Mesenteric fat pad (tissue), 1 donor: ENCODE measurements around the gene XXYLT1. TPM values are rescaled to one million over a fixed set of nuclear protein-coding genes. Genes with fewer than 3 reads are reported as not detected.

Experiments
- DNase-seq: peaks from one replicate; pipeline ENCODE4 v3.0.0-alpha.2; 2020; ENCODE audit warnings: low spot score
- total RNA-seq: library from RNA; stranded (reverse); fragmentation: NEBNext Ultra II Directional; extraction: Animal tissue kit (Norgen Biotek cat#: 25700); gene quantifications from one replicate; pipeline ENCODE4 v1.2.1, GENCODE V29; 2021
- donor health status: DM: yes; HTN: yes; CAD: no.

The XXYLT1 gene
- total RNA-seq, 1 donor from 2014 or later = 17.0 TPM

DNA sequence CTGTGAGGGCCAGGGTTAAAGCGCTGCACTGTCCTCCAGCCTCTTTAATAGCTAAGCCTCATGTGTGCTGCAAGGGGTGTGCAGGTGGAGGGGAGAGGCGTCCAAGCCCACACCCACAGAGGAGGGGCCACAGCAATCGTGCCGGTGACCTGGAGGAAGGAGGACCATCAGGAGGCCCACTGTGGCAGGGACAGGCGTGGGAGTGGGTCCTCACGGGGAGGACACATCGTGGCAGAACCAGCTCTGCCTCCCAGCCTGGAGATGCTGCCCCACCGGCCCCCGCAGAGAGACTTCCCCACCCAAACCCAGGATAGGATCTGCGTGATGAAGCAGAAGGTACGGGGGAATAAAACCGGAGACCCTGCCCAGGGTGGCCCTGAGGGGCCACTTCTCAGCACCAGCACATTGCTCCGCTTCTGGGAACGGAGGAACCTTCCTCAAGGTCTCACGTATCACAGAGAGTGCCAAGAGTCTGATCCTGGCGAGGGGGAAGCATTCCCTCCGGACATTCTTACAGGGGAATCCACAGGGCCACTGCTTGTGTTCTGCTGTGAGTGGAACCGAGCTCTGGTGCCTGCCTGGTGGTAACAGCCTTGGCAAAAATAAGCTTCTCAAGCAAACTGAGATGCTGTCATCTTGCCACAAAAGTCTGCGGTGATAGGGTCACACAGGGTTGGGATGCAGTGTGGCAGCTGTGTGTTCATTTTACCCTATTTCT lies 199.8 kb downstream of the XXYLT1 start:
- no peak for DNase-seq

DNA sequence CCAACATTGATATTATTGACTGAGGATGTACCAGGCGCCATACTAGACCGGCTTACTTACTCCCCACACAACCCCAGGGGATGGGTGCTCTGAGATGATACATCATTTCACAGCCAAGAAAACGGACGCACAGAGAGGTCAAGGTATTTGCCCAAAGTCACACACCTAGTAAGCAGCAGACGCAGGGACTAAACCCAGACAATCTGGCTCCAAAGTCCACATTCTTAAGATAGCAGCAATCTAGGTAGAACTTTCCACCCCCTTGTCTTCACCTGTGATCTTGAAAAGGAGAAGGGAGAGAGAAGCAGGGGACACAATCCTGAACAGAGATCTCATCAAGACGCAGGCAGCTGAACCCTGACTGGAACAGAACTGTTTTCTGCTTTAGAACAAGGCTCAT lies 200.6 kb downstream of the XXYLT1 start:
- no peak for DNase-seq

DNA sequence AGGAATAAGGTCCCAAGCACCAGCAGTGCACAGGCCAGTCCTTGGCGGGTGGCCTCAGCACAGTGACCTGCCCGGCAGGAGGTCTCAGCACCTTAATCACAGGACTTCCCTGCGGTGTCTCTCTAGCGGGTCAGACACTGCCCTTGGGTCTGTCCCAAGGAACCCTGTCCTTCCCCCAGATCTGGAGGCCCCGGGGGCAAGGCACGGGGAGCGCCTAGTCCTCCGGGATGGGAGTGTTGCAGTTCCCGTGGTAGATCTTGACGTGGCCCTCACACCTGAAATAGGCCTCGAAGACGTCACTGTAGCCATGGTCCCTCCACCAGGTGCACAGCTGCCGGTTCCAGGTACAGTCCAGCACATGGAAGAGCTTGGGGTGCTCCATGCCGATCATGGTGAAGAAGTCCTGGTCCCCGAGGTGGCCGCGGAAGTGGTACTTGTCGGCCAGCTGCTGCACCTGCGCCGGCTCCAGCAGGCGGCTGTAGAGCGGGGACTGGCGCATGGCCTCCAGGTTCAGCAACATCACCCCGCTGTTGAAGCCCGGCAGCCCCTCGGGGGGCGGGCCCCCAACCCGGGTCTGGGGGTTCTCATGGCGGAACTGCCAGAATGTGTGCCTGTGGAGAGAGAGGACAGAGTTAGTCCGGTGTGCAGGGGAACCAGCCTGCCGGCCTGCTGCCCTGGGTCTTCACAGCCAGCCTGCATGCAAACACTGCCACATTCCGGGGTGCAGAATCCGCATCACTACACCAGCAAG lies 201.3 kb downstream of the XXYLT1 start:
- no peak for DNase-seq

DNA sequence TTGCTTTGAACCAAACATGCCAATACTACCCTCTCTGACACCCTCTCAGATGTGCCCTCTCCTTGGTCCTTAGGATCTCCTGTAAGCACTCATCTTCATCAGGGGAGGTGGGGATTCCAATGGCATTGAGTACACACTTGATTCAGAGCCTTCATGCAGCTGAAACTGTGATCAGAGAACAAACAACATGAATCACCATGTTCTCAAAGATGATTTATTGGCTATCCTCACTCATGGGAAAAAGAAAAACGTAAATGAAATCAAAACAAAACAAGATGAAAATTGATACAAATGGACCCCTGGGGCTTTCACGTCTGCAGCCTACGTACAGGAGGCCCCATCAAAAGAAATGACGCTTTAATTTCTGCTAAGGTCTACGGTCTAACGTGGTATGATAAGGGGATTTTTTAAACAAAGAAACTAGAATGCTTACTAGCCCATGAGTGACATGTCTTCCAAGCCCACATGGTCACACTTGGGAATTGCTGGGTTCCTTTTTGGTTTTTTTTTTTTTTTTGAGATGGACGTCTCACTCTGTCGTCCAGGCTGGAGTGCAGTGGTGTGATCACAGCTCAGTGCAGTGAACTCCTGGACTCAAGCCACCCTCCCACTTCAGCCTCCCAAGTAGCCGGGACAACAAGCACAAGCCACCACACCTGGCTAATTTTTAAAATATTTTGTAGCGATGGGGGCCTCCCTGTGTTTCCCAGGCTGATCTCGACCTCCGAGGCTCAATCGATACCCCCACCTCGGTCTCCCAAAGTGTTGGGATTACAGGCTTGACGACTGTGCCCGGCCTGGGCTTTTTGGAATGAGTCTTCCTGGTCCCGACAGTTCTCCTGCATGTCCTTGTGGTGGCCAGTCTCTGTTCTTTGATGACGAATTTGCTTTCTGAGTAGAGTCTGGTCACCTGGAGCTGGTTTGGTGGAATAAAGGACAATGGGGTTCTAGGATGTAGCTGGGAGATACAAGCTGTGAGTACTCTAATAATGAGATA lies 202.6 kb downstream of the XXYLT1 start:
- no peak for DNase-seq

DNA sequence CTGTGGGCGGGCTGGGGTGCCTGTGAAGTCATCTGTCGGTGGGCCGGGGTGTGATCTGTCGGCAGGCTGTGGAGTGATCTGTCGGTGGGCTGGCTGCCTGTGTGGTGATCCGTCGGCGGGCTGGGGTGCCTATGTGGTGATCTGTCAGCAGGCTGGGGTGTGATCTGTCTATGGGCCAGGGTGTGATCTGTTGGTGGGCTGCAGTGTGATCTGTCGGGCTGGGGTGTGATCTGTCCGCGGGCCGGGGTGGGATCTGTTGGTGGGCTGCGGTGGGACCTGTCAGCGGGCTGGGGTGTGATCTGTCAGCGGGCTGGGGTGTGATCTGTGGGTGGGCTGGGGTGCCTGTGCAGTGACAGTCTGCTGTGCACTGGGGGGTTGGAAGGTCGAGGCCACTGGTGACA lies 204.5 kb downstream of the XXYLT1 start:
- no peak for DNase-seq

DNA sequence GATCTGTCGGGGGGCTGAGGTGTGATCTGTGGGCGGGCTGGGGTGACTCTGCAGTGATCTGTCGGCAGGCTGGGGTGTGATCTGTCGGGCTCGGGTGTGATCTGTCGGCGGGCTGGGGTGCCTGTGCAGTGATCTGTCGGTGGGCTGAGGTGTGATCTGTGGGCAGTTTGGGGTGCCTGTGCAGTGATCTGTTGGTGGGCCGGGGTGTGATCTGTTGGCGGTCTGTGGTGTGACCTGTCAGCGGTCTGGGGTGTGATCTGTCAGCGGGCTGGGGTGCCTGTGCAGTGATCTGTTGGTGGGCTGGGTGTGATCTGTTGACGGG lies 205.1 kb downstream of the XXYLT1 start:
- no peak for DNase-seq

DNA sequence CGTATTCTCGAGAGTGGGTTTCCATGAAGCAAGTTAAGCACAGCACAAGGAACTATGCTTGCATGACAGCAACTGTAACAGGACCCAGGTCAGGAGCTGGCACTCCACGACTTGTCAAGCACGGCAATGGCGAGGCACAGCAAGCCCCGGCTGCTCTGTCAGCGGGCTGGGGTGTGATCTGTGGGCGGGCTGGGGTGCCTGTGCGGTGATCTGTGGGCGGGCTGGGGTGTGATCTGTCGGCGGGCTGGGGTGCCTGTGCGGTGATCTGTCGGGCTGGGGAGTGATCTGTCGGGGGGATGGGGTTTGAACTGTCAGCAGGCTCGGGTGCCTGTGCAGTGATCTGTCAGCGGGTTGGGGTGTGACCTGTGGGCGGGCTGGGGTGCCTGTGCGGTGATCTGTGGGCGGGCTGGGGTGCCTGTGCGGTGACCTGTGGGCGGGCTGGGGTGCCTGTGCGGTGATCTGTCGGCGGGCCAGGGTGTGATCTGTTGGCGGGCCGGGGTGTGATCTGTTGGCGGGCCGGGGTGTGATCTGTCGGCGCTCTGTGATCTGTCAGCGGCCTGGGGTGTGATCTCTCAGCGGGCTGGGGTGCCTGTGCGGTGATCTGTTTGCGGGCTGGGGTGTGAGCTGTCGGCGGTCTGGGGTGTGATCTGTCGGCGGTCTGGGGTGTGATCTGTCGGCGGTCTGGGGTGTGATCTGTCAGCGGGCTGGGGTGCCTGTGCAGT lies 205.7 kb downstream of the XXYLT1 start:
- no peak for DNase-seq

DNA sequence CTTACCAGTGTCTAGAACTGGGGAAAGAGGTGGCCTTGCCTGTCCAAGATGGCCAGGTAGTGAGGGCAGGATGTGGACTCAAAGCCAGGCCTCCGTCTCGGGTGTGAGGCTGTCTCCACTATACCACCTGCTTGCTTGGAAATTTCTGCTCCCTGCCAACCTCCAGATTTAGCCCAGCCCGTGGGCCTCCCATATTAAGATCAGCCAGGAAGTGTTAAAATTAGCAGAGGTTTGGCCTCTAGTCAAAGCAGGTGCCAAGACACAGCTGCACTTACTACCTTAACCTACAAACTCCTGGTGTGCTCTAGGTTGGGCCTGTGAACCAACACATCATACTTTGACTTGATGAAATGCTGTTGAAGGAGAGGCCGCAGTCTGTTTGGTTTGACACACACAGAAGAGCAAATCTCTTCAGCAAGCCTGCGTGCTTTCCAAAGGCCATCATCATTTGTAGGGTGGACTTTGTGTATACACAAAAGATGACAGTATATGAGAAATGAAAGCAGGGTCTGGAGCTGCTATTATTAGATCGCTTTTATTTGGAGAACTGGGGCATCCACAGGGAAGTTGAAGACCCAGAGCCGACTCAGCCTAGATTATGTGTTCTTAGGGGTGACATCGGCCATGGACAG lies 206.5 kb downstream of the XXYLT1 start:
- DNase-seq = no peak

DNA sequence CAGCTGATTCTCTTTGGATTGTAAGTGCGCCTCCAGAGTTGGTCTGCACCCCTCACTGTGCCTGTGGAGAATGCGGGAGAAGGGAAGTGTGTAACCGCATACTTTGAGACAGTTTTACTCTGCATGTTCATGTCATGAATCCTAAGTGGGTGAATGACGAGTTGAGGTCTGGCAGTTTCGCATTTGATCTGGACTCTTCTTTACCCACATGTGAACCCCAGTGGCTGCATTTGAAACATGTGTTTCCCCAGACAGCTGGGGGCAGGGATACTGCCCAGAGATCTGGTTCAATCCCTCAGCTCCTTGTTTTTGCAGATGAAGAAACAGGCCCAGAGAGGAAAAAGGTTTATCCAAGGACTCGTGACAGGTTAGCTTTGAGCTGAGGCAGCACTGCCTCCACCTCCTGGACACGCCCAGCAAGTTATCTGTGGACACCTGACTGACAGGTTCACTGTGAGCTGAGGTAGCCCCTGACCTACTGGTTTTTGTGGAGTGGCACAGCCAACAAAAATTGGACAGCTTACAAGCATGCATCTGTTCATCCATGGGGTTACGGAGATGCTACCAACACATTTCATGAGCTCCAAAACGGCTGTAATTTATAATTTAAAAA lies 207.3 kb downstream of the XXYLT1 start:
- DNase-seq = no peak

DNA sequence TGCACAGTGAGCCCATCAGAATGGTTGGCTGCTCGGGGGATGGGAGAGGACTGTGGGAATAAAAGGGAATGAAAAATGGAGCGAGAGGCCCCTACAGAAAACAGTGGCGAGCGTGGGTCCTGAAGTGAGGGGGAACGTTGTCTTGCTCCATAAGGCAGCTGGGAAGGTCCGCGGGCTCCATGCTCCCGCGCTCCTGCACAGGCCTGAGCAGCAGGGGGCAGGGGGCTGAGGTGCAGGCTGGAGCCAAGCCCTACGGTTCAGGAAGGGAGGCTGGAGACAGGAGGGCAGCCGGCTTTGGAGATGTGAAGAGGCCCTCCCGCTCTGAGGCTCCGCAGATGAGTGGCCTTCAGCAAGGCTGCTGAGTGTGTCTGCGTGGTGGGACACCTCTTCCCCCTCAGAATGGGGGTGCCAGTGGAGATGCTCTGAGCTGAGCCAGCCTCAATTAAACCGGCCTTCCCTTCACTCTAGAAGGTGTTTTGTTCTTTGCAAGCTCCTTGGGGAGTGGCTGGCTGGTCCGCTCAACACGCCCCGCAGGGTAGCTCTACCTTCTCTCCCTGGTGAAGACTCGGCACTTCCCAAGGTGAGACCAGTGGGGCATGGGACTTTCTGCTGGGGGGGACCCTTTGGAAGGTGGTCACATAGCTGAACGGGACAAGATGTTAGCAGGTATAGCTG lies 208.0 kb downstream of the XXYLT1 start:
- DNase-seq = no peak

DNA sequence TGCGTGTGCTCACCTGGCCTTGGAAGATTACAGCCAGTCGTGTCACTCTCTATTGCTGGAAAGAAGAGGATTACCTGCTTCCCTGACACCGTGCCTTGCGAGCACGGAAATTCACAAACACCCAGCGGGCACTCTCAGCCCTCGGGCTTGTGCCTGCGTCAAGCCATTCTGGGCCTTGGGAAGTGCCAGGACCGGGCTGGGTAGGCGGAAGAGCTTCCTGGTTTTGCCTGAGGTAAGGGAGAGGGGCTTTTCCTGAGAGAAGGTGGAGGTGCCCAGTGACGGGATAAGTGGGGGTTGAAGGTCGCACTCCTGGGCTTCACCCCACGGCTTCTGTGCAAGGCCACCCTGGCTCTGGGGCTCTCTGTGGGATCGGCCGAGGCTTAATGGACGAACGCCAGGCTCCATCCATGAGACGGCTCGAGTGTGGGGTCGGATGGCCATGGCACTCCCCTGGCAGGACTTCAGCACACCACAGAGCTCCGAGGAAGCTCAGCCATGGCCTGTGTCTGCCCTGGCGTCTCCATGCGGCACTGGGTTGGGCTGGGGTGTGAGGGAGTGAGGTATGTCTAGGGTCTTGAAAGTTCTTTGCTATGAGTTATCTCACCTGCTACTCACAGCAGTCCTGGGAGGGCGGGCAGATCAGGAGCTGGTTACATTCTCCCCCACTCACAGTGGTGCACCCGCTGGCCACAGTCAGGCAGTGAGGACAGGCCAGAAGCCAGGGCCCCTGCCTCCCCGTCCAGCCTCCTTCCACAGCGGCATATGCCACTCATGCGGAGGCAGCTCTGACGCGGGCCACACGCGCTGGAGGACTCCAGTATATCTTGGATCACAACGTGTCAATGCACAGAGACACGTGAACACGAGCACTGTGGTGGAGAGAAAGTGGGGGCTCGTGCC lies 209.0 kb downstream of the XXYLT1 start:
- DNase-seq = no peak

DNA sequence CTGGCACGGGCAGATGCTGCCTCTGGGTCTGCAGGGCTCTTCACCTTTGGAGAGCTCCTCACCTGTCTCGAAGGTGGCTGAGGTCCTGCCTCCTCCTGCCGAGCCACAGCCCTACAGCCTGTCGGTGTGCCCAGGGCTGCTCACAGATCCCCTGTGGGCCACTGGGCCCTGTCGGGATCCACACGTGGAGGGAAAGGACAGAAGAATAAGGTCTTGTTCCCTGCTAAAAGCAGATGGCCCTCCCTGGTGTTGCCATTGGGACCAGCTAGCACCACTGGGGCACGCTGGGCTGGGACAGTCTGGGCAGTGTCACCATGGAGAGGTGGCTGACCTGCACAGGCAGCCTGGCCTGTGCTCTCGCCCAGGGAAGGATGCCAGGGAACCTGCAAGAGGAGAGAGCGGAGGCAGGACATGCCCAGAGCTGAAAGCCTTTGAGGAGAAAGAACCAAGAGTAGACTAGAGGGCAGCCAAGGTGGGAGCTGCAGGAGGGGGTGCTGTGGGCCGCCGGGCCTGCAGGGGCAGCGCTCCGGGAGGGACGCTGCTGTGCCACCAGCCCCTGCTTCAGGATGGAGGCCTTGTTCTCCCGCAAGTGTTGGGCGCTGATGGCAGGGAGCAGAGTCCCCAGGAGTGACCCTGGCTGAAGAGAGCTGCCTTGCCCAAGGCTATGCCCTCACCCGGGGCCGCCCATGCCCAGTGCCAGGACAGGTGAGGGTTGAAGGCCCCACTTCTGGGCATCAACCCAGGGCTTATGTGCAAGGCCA lies 210.2 kb downstream of the XXYLT1 start:
- no peak for DNase-seq

DNA sequence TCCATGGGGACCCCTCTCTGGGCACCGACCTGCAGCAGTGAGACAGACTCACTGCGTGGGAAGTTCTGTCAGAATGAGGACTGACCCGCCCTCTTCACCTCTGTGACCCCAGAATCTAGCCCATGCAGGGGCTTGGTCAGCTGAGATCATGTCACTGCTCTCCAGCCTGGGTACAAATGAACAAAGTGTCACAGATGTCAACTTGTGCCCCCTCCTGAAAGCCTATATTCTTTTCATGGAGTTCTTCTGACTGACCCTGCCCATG lies 210.8 kb downstream of the XXYLT1 start:
- no peak for DNase-seq

DNA sequence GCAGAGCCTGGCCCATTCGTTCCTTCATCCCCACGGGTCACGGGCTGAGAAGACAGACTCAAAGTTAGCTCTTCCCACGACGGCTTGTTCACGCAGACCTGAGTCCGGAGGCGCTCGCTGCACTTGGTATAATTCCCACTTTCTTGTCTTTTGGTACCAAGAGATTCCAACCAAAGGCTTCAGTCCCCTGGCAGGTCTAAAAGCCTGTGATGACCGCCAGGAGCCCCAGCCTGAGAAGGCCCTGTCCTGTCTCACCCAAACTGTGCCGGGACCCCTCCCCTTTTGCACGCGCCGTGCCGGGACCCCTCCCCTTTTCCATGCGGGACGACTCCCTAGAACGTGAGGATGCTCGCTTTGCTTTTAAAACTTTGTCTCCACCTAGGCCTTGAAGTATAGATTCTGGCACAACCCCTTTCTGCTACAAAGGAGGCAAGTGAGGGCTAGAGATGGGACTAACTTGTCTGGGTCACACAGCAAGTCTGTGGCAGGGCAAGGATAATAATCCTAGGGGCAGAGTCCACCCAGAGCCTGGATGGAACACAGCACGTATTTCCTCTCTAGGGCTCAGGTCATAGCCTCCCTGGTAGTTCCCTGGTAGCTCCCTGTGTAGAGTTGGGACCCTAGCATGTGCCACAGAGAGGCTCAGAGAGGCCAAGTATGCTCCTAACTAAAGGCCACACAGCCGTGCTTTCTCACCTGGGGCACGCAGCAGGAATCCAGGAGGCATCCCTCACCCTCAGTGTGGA lies 211.3 kb downstream of the XXYLT1 start:
- DNase-seq = no peak

DNA sequence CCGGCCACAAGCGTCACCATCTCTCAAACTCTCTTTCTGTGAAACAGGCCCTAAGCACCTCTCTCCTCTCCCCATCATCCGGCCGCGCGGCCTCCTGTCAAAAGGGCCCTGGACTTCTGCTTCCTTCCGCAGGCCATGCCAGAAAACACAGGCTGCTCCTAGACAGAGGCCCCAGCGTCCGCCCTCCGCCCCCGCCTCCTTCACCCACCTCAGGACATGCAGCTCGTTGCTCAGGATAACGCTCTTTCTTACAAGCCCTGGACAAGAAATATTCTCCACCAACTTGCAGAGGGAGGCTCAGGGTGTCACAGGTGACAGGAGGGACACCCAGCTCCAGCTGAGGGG lies 212.0 kb downstream of the XXYLT1 start:
- no peak for DNase-seq

DNA sequence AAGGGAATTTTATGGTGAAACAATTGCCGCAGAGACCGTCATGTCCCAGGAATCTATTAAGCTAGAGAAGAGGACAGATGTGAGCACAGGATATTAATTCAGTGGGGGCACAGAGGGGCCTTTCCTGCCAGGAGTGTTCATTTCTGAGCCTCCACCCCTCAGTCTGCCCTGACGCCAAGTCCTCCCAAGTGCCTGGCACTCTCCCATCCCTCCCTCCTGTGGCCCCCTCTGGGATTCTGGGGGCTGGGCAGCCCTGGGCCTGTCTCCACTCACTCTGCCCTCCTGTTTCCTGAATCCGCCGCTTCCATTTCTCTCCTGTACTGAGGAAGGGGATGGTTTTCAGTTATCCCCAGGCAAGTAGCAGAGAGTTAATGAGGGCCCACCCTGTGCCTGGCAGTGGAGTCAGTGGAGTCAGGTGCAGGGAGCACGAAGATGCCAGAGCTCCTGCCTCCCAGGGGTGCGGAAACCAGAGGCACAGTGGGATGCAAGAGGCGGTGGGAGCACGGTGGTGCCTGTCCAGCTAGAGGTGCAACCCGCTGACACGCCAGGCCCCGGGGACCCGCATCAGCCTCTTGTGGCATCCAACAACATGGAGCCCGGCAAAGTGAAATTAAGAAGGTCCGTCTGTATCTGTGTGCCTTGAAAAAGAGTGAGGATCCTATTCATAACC lies 212.5 kb downstream of the XXYLT1 start:
- DNase-seq = no peak

DNA sequence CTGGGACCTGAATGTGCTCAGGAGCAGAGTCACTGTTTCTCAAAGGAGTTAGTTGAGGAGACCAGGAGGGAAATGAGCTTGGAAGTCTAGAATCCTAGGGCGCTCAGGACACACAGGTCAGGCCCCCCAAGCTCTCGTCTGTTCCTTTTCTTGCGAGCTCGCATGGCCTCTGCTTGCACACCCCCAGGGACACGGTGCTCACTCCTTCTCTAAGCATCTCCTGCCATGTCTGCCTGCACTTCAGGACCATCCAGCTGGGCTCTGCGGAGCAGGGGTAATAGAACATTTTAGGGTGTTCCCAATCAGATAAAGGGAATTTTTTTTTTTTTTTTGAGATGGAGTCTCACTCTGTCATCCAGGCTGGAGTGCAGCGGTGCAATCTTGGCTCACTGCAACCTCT lies 213.2 kb downstream of the XXYLT1 start:
- no peak for DNase-seq
